NCI-H69 (cell line): ENCODE measurements around the gene CFAP43.
"Not testable (repeated sequence)": the region's sequence is repeated elsewhere in the genome, so short reads cannot be mapped to it uniquely, and the experiment has no call there.

Source experiments
- DNase-seq: peaks from one replicate; lab custom pipeline; 2025; lab: John Stamatoyannopoulos, UW

The CFAP43 gene

DNA sequence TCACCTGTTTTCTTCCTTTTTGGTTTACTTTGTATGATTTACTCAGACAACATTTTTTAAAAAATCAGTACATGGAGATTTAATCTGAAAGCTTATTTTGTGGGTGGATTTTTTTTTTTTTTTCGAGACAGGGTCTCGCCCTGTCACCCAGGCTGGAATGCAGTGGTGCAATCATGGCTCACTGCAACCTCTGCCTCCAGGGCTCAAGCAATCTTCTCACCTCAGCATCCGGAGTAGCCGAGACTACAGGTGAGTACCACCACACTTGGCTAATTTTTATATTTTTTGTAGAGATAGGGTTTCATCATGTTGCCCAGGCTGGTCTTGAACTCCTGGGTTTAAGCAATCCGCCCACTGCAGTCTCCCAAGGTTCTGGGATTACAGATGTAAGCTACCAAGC lies 25.1 kb upstream of the CFAP43 start:
- no peak for DNase-seq

DNA sequence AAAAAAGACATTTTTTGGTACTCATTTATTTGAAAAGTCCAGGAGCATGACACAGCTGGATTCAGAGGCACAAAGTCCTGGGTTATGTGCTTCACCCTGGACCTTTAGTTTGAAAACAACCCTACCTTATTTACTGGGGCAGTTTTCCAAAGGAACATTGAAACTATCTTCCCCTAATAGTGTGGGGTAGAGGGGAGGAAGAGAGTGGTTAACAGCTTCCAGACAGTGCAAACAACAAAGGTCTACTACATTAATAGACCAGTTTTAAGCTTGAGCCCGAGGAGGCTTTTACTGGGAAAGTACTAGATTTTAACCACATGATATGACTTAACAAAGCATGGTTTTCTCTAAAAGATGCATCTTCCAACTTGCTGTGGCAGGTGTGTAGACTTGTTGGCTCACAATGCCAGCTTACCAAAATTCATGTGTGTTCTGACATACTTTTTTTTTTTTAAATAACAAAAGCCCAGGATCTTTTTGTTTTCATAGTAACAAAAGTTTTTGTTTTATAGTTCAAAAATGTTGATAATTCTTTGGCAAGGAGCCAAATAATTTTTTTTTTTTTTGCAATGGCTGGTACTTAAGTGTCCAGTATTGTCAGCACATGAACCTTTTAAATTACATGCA lies 24.3 kb upstream of the CFAP43 start:
- peak; percentile 53 for DNase-seq

DNA sequence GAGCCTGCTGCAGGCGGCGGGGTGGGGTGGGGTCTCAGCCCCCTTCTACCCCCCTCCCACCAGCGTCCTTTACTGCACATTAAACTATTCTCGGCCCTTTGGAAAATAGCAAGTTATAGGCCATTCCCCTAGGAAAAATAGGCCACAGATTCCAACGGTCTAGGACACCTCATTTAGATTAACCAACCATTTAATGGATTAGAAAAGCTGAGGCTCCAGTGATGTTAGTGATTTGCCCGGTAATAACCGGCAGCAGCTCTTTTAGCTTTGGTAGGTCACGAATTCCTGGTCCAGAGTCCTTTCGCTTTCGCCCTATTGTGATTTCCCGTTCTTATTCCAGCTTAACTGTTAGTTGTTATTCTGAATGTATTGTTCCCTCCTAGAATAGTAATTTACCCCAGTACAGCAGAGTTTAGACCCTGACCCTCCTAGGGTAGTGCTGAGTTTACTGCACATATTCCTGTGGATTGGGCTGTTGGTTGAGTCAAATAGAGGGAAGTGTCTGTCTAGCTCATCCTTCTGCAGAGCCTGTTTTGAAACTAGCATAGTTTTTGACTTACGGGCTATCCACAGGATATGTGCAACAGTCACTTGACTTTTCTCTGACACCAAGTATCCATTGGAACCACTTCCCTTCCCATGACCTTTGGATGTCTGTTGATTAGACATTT lies 23.3 kb upstream of the CFAP43 start:
- DNase-seq = peak; percentile 39

DNA sequence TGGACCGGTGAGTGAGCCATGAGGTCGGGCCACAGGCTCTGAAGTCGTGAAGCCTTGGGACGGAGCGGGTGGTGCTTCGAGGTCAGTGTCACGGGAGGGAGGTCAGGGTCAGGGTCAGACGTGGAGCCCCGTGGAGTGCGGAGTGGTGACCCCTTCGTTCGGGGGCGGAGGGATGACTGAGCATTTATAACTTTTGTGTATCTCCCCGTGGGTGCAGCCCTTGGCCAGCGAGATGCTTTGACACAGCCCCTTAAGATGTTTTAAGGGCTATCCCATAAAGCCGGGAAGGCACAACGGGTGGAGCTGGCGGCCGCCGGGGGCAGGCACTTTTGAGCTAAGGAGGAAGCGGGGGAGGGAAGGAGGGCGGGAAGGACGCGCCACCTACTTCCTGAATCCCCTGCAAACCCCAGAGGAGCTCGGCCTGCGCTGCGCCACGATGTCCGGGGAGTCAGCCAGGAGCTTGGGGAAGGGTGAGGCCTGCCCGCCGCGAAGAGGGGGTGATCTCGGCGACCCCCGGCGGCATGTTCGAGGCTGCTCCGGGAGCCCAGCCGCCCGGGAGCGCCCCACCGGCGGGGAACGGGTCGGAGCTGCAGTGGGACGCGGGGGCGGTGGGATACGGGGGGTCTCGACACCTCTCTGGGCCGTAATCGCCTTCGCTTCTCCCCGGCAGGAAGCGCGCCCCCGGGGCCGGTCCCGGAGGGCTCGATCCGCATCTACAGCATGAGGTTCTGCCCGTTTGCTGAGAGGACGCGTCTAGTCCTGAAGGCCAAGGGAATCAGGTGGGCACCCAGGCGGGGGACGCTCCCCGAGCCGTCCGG lies 22.5 kb upstream of the CFAP43 start, which contains the start of gene GSTO1:
TSS of gene GSTO1 (plus strand) at position 400 of the 818 bp plus-strand sequence. CDS start at position 437, 37 bp downstream.
- DNase-seq = peak; percentile 73

DNA sequence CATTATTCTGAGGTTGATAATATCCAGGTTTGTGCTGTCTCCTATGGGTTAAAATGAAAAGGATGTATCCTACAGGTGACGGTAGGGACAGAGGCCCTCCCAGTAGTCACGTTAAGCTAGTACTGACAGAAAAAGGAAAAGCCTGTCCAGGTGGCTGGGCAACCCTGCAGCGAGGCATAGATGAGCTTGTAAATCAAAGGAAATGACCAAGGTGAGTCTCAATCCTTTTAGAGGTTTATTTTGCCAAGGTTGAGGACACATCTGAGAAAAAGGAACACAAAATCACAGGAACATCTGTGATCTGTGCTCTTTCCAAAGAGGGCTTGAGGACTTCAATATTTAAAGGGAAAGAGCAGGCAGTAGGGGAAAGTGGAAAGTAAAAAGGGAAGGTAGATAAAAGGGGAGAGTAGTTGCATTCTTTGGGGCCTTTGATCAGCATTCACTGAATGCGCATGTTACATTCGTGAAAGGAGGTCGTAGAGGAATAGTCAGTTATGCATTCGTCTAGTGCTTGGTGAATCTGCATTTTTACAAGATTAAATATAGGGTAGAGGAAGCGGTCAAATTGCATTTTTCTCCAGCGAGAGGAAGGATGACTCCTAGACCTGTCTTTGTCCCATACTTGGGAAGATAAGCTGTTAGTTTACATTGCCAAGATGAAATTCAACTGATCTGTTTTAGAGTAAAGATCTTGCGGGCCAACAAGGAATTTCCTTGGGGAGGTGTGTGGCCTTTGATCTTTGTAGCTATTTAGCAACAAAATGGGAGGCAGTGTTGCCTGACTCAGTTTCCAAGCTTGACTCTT lies 21.6 kb upstream of the CFAP43 start:
- DNase-seq = no peak

DNA sequence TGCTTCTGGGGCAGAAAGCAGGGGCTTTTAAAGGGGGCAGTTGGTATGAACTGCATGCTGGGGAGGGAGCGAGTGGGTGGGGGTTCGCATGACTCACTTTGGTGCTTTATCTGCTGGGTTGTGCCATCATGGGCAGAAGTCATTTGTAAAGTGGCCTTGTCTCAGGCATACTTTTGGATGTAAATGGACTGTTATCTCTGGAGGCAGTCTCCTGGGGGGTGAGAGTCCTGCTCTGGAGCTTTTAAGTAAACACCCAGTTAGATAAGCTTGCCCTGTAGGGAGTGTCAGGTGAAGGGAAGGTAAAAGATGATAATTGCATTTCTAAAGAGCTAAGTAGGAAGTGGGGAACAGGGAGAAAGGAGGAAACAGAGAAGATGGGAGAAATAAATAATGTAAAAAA lies 20.9 kb upstream of the CFAP43 start:
- DNase-seq = no peak

DNA sequence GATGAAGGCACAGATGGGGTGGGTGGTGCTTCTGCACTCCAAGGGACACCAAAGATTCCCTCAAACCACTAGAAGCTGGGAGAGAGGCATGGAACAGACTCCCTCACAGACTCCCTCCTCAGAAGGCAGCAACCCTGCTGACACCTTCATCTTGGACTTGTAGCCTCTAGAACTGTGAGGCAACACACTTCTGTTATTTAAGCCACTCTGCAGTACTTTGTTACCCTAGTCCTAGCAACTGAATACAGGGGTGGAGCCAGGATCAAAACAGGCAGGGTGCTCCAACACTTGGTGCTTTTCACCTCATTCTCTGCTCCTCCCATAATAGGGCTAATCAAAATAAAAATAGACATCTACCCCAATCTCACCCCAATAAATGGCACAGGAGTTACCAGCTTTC lies 20.2 kb upstream of the CFAP43 start:
- DNase-seq = no peak

DNA sequence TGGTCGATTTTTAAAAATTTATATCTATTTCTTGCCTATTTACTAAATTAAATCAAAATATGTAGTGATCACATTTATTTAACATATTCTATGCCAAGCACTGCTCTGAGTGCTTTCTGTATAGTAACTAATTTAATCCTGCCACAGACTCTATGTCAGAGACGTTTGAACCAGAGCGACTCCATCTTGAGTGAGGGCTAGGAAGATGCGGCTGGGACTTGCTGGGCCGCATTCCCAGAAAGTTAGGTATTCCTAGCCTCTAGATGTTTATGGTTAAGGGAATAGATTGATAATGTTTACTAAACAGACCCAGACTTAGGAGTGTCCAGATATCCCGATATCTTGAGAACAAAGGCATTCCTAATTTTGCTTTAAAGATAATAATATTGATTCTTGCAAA lies 19.3 kb upstream of the CFAP43 start:
- DNase-seq = no peak

DNA sequence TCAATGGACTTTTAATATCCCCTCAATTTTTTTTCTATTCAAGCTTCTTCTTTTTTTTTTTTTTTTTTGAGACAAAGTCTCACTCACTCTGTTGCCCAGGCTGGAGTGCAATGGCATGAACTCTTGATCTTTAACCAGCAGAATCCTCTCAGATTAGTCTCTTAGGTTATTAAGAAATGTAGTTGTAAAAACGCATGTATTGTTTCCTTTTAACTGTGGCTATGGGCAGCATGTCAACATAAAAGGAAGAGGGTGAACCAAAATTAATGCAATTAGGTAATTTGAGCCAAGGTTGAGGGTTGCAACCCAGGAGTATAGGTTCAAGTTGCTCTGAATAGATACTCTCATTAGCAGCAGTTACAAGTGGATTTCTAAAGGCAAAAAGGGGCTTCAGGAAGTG lies 18.2 kb upstream of the CFAP43 start:
- DNase-seq = no peak

DNA sequence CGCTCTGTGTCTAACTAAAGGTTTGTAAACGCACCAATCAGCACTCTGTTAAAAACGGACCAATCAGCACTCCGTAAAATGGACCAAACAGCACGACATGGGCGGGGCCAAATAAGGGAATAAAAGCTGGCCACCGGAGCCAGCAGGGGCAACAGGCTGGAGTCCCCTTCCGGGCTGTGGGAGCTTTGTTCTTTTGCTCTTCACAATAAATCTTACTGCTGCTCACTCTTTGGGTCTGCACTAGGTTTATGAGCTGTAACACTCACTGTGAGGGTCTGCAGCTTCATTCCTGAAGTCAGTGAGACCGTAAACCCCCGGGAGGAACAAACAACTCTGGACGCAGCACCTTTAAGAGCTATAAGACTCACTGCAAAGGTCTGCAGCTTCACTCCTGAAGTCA lies 16.8 kb upstream of the CFAP43 start:
- DNase-seq = not testable (repeated sequence)

DNA sequence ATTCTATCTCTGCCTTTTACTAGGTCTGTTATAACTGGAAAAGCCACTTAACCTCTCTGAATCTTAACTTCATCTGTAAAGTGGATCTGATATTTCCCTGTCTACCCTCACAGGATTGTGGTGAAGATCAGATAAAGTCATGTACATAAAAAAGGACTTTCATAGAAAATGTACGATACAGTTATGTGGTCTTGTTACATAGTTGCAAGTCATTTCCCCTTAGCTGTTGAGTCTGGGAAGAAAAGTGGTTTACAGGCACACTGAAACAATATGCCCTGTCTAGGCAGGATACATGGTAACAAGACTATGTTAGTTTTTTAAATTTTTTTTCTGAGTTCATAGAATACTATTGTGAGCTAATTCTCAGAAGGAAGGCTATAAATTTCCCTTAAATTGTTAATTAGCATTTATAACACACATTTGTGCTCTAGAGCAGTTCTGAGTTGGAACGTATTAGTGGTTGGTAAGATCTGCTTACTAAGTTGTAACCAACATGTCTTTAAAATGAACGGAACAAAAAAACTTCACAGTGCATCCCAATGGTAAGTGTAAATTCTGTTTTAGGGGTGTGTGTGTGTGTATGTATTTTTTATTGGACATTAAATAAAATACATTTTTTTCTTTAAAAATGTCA lies 15.5 kb upstream of the CFAP43 start:
- no peak for DNase-seq

DNA sequence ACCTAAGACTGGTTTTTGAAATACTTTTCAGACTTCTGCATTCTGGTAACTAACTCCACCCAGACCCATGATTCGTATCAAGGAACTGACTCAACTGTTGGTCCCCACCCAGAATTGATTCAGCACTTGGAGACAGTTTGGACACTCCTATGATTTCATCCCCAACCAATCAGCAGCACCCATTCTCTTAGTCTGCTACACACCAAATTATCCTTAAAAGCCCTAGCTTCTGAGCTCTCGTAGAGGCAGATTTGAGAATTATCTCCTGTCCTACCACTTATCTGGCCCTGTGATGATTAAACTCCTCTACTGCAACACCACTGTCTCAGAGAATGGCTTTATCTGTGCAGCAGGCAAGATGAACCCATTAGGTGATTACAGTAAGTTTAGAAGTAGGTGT lies 14.8 kb upstream of the CFAP43 start:
- no peak for DNase-seq

DNA sequence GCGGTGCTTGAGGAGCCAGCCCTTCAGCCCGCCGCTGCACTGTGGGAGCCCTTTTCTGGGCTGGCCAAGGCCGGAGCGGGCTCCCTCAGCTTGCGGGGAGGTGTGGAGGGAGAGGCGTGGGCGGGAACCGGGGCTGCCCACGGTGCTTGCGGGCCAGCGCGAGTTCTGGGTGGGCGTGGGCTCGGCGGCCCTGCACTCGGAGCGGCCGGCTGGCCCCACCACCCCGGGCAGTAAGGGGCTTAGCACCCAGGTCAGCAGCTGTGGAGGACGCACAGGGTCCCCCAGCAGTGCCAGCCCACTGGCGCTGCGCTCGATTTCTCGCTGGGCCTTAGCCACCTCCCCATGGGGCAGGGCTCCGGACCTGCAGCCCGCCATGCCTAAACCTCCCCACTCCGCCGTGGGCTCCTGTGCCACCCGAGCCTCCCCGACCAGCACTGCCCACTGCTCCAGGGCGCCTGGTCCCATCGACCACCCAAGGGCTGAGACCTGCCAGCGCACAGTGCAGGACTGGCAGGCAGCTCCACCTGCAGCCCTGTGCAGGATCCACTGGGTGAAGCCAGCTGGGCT lies 13.0 kb upstream of the CFAP43 start:
- no peak for DNase-seq

DNA sequence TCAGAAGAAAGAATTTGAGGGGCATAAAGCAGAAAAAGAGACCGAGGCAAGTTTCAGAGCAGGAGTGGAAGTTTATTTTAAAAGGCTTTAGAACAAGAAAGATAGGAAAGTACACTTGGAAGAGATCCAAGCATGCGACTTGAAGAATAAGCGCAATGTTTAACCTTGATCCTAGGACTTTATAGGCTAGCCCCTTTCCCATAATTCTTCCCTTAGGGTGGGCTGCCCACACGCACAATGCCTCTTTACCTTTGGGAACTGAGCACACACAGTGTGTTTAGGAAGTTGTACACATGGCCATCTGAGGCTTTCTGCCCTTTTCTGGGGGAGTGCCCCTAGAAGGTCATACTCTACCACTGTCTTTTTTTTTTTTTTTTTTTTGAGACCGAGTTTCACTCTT lies 11.3 kb upstream of the CFAP43 start:
- no peak for DNase-seq

DNA sequence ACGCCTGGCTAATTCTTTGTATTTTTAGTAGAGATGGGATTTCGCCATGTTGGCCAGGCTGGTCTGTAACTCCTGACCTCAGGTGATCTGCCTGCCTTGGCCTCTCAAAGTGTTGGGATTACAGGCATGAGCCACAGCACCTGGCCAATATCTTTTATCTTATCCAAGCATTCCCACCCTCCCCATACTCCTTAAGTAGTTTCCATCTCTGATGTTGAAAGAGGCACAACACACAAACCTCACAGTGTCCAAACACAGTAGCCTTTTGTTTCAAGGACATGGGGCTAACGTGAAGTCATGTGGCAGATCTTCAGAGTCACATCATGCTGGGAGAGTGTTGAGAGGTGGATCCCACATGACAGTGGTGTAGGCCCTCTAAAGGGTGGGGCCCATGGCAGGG lies 10.8 kb upstream of the CFAP43 start:
- not testable (repeated sequence) for DNase-seq

DNA sequence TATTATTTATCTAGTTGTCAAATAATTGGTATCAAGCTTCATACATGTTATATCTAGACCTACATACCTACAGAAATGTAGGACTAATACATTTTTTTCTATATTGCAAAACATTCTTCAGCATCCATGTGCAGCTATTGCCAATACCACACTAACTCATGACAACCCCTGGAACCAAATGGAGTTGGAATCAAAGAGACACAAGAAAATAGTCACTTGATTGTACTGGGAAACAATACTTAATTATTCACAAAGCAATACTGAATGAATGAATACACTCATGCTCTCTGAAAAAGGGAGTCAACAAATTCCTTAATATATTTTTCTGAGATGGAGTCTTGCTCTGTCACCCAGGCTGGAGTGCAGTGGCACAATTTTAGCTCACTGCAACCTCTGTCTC lies 10.4 kb upstream of the CFAP43 start:
- DNase-seq = no peak

DNA sequence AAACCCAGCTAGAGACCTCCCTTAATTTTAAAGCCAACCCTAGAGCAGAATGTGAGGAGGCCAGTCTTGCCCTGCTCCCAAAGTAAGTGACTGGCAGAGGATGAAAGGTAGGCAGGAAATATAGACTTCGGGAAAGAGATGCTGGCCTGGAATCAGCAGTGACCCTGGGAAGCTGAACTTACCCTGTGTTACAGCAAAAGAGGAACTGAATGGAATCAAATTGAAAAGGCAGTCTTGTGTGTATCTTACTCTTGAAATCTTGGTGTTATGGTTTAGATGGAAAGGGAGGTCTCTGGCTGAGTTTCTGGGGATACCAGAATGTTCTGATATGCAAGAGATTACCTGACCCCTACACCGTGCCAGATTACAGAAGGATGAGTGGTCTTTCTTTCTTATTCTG lies 7.9 kb upstream of the CFAP43 start:
- no peak for DNase-seq

DNA sequence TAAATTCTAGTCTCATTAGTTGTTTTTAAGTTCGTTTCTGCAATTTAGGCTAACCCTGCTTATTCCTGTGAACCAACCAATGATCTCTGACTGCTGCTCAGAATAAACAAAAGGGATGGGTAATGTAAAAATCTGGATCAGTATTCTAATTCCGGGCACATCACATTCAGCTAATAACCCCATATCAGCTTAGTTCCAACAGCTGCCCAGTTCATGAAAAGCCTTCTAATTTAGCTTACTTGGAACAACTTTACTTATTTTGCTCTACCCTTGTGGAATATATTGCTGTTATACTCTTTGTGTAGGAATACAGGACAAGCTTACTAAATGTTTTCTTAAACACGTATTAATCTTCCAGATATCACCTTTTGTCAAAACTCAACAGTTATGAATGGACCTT lies 3.6 kb upstream of the CFAP43 start:
- DNase-seq = no peak

DNA sequence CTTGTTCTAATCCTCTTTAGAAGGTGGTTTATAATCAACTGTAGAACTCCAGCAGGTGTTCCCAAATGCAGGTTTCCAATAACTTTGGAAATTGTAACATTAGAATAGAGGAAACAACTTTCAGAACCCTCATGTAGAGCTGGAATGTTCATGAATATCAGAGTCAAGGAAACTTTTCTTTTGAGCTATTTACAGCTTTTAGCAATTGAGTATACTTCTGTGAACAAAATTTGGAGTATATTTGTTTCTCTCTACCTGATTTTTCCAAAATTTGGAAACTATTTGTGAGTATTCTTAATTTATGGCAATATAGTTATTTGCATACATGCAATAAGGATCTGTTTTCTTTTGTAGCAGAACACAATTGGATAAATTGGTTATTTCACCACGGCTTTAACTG lies 2.8 kb upstream of the CFAP43 start:
- DNase-seq = no peak

DNA sequence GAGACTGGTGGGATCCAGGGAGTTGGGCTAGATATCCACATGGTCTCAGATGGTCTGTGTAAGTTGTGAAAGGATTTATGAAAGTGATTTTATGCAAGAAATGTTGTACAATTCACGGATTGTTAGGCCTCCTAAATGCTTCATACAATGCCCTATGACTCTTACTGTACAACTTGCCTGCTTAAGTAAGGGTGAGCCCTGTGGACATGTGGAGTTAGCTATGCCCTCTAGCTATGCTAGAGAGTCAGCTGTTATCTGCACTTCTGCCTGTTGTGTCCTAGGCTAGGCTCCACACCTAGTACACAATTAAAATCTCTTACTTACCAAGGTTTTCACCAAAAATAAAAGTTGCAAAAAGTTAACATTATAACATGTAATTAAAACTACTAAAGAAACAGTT lies 1.7 kb upstream of the CFAP43 start:
- DNase-seq = no peak

DNA sequence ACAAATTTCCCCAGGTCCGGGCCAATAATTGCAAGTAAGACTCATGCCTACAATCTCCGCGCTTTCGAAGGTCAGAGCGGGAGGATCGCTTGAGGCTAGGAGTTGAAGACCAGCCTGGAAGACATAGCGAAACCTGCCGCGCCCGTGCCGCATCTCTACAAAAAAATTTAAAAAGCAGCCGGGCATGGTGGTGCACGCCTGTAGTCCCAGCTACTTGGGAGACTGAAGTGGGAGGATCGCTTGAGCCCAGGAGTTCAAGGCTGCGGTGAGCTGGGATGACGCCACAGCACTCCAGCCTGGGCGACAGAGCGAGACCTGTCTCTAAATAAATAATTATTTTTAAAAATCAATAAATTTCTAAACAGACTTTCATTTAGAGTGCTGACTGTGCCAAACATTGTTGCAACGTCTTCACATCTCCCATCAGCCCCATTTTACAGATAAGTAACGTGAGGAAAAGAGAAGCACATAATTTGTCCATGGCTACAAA lies 494 bp upstream of the CFAP43 start:
- DNase-seq = no peak
